OCI-LY1 (cell line): ENCODE data around the gene LHFPL2.

Experiments used
- EZH2 ChIP-seq: fragments of 200-600 bp; sonication (generic), shearing (Covaris generic); IDR thresholded peaks from 2 replicates; pipeline ENCODE4 v1.8.0; 2017; ENCODE audit warnings: borderline replicate concordance, mixed run types, mild to moderate bottlenecking, antibody characterized with exemption, low read length, moderate library complexity, mixed read lengths
- TF ChIP-seq, protein P1 (sequence below): fragments of 200-600 bp; sonication (generic), shearing (Covaris generic); IDR thresholded peaks from 2 replicates; pipeline ENCODE4 v1.5.1; 2017; ENCODE audit warnings: mild to moderate bottlenecking, antibody characterized with exemption, low read length, moderate library complexity, mixed read lengths

GRCh38 chr5:78627175-78627574, 21.4 kb downstream of the LHFPL2 start:
- TF ChIP-seq, protein P1, sequence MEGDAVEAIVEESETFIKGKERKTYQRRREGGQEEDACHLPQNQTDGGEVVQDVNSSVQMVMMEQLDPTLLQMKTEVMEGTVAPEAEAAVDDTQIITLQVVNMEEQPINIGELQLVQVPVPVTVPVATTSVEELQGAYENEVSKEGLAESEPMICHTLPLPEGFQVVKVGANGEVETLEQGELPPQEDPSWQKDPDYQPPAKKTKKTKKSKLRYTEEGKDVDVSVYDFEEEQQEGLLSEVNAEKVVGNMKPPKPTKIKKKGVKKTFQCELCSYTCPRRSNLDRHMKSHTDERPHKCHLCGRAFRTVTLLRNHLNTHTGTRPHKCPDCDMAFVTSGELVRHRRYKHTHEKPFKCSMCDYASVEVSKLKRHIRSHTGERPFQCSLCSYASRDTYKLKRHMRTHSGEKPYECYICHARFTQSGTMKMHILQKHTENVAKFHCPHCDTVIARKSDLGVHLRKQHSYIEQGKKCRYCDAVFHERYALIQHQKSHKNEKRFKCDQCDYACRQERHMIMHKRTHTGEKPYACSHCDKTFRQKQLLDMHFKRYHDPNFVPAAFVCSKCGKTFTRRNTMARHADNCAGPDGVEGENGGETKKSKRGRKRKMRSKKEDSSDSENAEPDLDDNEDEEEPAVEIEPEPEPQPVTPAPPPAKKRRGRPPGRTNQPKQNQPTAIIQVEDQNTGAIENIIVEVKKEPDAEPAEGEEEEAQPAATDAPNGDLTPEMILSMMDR = peak; percentile 43
- no peak for TF ChIP-seq EZH2
